HEK293T (cell line): ENCODE measurements around the gene TTYH2.

Experiments used
- CTBP1 ChIP-seq: fragments of 450-650 bp; IDR thresholded peaks from 2 replicates; pipeline ENCODE4 v1.6.1; 2016; ENCODE audit warnings: borderline replicate concordance
- FOXK2 ChIP-seq: fragments of 450-650 bp; IDR thresholded peaks from 2 replicates; pipeline ENCODE4 v1.6.1; 2016; ENCODE audit warnings: mild to moderate bottlenecking
- FOXM1 ChIP-seq: fragments of 450-650 bp; IDR thresholded peaks from 2 replicates; pipeline ENCODE4 v1.6.1; 2017; ENCODE audit warnings: mild to moderate bottlenecking, borderline replicate concordance
- HDGF ChIP-seq: fragments of 450-650 bp; IDR thresholded peaks from 2 replicates; pipeline ENCODE4 v1.6.1; 2017; ENCODE audit warnings: antibody characterized with exemption, borderline replicate concordance
- NFRKB ChIP-seq: fragments of 450-650 bp; IDR thresholded peaks from 2 replicates; pipeline ENCODE4 v1.6.1; 2016; ENCODE audit warnings: mild to moderate bottlenecking, moderate library complexity
- SP1 ChIP-seq: fragments of 450-650 bp; IDR thresholded peaks from 2 replicates; pipeline ENCODE4 v1.6.1; 2017

- TF ChIP-seq FOXK2 (no peak), NFRKB (no peak), SP1 (no peak), CTBP1 (no peak), HDGF (no peak), FOXM1 (no peak)
Measured at GRCh38 chr17:74179576-74179975, 33.8 kb upstream of the TTYH2 start.
